ENCODE measurements around the gene SLC1A3.

SLC1A3 gene

GRCh38 chr5:36606428-36607113 is at the start of gene SLC1A3:
SLC1A3 (plus strand) TSS chr5:36606606; CDS start chr5:36608424, 1,818 bp downstream.
- no peak for TF ChIP-seq CTCF (IDR thresholded peaks at IDR 0.05; ENCODE audit: insufficient read depth, low read depth, low read length, missing control alignments)
- peak; percentile 82 for DNase-seq (ENCODE audit: low read depth)
- H3K4me3 ChIP-seq (ENCODE audit: low read length) = peak within 1 kb of the TSS; percentile 90

GRCh38 chr5:36558641-36559040 is 47.8 kb upstream of the SLC1A3 start:
- no peak overlapping the region for H3K4me3 ChIP-seq (ENCODE audit: low read length)
- no peak for TF ChIP-seq CTCF (IDR thresholded peaks at IDR 0.05; ENCODE audit: insufficient read depth, low read depth, low read length, missing control alignments)
- DNase-seq (ENCODE audit: low read depth) = no peak

GRCh38 chr5:36561601-36562000 is 44.8 kb upstream of the SLC1A3 start:
- DNase-seq (ENCODE audit: low read depth) = no peak
- no peak for TF ChIP-seq CTCF (IDR thresholded peaks at IDR 0.05; ENCODE audit: insufficient read depth, low read depth, low read length, missing control alignments)
- no peak overlapping the region for H3K4me3 ChIP-seq (ENCODE audit: low read length)

- DNase-seq (ENCODE audit: low read depth) = peak; percentile 24
Measured at GRCh38 chr5:36569491-36569890, 36.9 kb upstream of the SLC1A3 start.

GRCh38 chr5:36570301-36571095 is 35.9 kb upstream of the SLC1A3 start:
- no peak overlapping the region for H3K4me3 ChIP-seq (ENCODE audit: low read length)
- no peak for DNase-seq (ENCODE audit: low read depth)
- TF ChIP-seq CTCF (IDR thresholded peaks at IDR 0.05; ENCODE audit: insufficient read depth, low read depth, low read length, missing control alignments) = no peak

More at GRCh38 chr5:36569491-36569890, 36.9 kb upstream of the SLC1A3 start:
- H3K4me3 ChIP-seq (ENCODE audit: low read length) = no peak overlapping the region
- no peak for TF ChIP-seq CTCF (IDR thresholded peaks at IDR 0.05; ENCODE audit: insufficient read depth, low read depth, low read length, missing control alignments)

GRCh38 chr5:36571401-36572042 is 34.9 kb upstream of the SLC1A3 start:
- no peak for TF ChIP-seq CTCF (IDR thresholded peaks at IDR 0.05; ENCODE audit: insufficient read depth, low read depth, low read length, missing control alignments)
- H3K4me3 ChIP-seq (ENCODE audit: low read length) = no peak overlapping the region
- no peak for DNase-seq (ENCODE audit: low read depth)

Data from epithelial cell of esophagus (primary cell).